ENCODE measurements around the gene CCDC190.
"Not testable (repeated sequence)": the region's sequence is repeated elsewhere in the genome, so short reads cannot be mapped to it uniquely, and the experiment has no call there.

CCDC190 gene

DNA sequence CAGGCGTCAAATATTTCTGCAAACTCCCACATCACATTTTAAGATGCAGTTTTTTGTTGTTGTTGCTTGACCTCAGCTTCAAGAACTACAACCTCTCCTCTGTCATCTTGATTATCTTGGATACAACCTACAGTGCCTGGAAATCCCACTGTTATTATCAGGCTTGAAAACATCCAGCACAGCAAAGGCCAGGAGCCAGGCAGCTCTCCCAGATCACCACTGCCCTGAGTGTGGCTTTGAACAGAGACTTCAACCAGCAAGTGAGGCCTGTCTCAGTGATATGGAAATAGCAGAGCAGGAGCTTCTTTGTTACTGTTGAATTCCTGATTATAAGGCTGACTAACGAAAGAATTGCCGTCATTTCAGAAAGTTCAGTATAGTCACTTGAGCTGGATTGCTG lies 28.5 kb downstream of the CCDC190 start:
- no peak for DNase-seq (ENCODE audit: low read depth in 2 of 2)

DNA sequence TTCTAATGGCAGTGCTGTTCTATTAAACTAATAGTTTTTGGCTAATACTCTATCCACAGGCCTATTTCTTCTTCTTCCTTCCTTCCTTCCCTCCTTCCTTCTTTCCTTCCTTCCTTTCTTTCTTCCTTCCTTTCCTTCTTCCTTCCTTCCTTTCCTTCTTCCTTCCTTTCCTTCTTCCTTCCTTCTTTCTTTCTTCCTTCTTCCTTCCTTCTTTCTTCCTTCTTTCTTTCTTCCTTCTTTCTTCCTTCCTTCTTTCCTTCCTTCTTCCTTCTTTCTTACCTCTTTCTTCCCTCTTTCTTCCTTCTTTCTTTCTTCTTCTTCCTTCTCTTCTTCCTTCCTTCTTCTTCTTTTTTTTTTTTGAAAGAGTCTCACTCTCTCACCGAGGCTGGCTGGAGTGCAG lies 31.7 kb downstream of the CCDC190 start:
- no peak for DNase-seq (ENCODE audit: low read depth in 2 of 2)

DNA sequence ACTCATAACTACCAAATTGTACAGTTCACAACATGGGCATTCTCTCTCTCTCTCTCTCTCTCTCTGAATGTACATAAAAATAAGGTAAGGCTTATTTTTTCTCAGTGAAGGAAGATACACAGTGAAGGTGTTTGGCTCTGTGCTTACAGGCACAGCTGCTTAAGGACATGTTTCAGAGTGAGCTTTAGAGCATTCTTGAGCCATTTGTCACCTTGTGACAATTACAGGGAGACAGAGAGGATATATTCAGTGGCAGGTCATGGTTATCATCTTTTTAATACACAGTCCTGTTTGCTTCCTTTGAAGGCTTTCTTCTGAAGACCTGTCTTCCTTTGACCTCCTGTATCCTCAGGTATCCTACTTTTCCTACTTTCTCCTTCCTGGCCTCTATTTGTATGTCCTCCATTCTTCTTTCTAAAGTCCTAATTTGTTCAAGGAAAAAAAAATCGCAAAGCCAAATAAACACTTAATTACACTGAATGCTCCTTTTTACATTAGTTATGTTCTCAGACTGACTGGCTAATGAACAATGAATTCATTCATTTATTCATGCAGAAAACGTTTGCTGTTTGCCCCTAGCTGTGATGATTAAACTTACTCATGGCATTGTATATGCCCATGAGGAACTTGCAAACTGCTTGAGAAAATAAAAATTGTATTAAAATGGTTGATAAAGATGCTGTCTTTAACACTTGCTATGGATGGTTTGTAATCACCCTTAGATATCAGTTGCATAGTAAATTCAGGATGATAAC lies 37.0 kb downstream of the CCDC190 start:
- no peak for DNase-seq (ENCODE audit: low read depth in 2 of 2)

- DNase-seq (ENCODE audit: low read depth in 2 of 2) = no peak
These were observed 37.7 kb downstream of the CCDC190 start for GRCh38 chr1:162823231-162823630.

GRCh38 chr1:162822391-162823200 lies 38.4 kb downstream of the CCDC190 start:
- no peak for DNase-seq (ENCODE audit: low read depth in 2 of 2)

DNA sequence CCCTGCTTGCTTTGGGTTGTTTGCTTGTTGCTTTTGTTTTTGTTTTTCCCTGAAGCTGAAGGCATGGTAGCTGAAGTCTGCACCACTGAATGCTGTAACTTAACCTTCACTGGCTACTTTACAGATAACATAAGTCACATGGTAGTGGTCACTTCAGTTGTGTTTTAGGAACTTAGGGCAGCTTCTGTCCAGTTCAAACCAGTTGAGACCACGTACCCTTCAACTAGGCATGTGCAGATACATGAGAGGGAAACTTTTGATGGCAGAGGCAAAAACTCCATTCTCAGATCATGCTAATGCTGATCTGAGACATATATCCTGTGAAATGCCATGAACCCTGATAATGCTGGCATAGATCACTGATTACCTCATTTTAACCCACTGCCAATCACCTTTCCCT lies 42.3 kb downstream of the CCDC190 start:
- DNase-seq (ENCODE audit: low read depth in 2 of 2) = not testable (repeated sequence)

GRCh38 chr1:162818136-162818535 lies 42.8 kb downstream of the CCDC190 start:
- not testable (repeated sequence) for DNase-seq (ENCODE audit: low read depth in 2 of 2)

- not testable (repeated sequence) for DNase-seq (ENCODE audit: low read depth in 2 of 2)
These were observed 48.6 kb downstream of the CCDC190 start for GRCh38 chr1:162812357-162812756.

GRCh38 chr1:162807503-162807902 lies 53.5 kb downstream of the CCDC190 start:
- DNase-seq (ENCODE audit: low read depth in 2 of 2) = not testable (repeated sequence)

All from stimulated activated CD8-positive, alpha-beta memory T cell treated with anti-CD3 and anti-CD28 coated beads, Interleukin-7, amount 100 ng/mL, for 1 hour (primary cell).